Measurements from ENCODE around the gene RABGAP1L.

The RABGAP1L gene

GRCh38 chr1:174266476-174266875 is 107.2 kb downstream of the RABGAP1L start:
- Mint-ChIP-seq H3K27me3 (ENCODE audit: low read depth) (no peaks in the 10 kb centered on the region), H3K36me3 (ENCODE audit: low read depth) (no peaks in the 10 kb centered on the region), H3K27ac (no peak overlapping the region), H3K9me3 (no peaks in the 10 kb centered on the region), H3K4me1 (ENCODE audit: low read depth) (peaks cover 2% of the 10 kb centered on the region), H3K4me3 (no peak overlapping the region)

GRCh38 chr1:174266991-174267612 is 107.8 kb downstream of the RABGAP1L start:
- H3K4me3 Mint-ChIP-seq, result no peak overlapping the region
- H3K9me3 Mint-ChIP-seq, result no peaks in the 10 kb centered on the region
- H3K4me1 Mint-ChIP-seq (ENCODE audit: low read depth), result no peaks in the 10 kb centered on the region
- no peaks in the 10 kb centered on the region for H3K36me3 Mint-ChIP-seq (ENCODE audit: low read depth)
- H3K27me3 Mint-ChIP-seq (ENCODE audit: low read depth), result no peaks in the 10 kb centered on the region
- no peak overlapping the region for H3K27ac Mint-ChIP-seq

GRCh38 chr1:174269989-174270651 is 110.8 kb downstream of the RABGAP1L start:
- H3K4me3 Mint-ChIP-seq, result no peak overlapping the region
- H3K27me3 Mint-ChIP-seq (ENCODE audit: low read depth), result no peaks in the 10 kb centered on the region
- H3K27ac Mint-ChIP-seq, result no peak overlapping the region
- no peaks in the 10 kb centered on the region for H3K4me1 Mint-ChIP-seq (ENCODE audit: low read depth)
- H3K9me3 Mint-ChIP-seq, result no peaks in the 10 kb centered on the region
- H3K36me3 Mint-ChIP-seq (ENCODE audit: low read depth), result no peaks in the 10 kb centered on the region

- Mint-ChIP-seq H3K27me3 (ENCODE audit: low read depth) (no peaks in the 10 kb centered on the region), H3K36me3 (ENCODE audit: low read depth) (no peaks in the 10 kb centered on the region), H3K27ac (no peak overlapping the region)
Observed at GRCh38 chr1:174273190-174273589, 113.9 kb downstream of the RABGAP1L start.

GRCh38 chr1:174273776-174274175 is 114.5 kb downstream of the RABGAP1L start:
- no peak overlapping the region for H3K27ac Mint-ChIP-seq
- no peaks in the 10 kb centered on the region for H3K27me3 Mint-ChIP-seq (ENCODE audit: low read depth)
- no peaks in the 10 kb centered on the region for H3K9me3 Mint-ChIP-seq
- no peak overlapping the region for H3K4me3 Mint-ChIP-seq
- no peaks in the 10 kb centered on the region for H3K4me1 Mint-ChIP-seq (ENCODE audit: low read depth)
- H3K36me3 Mint-ChIP-seq (ENCODE audit: low read depth), result peaks cover 4% of the 10 kb centered on the region

More at GRCh38 chr1:174273190-174273589, 113.9 kb downstream of the RABGAP1L start:
- H3K4me1 Mint-ChIP-seq (ENCODE audit: low read depth), result no peaks in the 10 kb centered on the region
- no peaks in the 10 kb centered on the region for H3K9me3 Mint-ChIP-seq
- H3K4me3 Mint-ChIP-seq, result no peak overlapping the region

GRCh38 chr1:174274452-174274851 is 115.1 kb downstream of the RABGAP1L start:
- Mint-ChIP-seq H3K27me3 (ENCODE audit: low read depth) (no peaks in the 10 kb centered on the region), H3K4me1 (ENCODE audit: low read depth) (no peaks in the 10 kb centered on the region), H3K27ac (no peak overlapping the region), H3K36me3 (ENCODE audit: low read depth) (peaks cover 4% of the 10 kb centered on the region), H3K4me3 (no peak overlapping the region), H3K9me3 (no peaks in the 10 kb centered on the region)

- H3K36me3 Mint-ChIP-seq (ENCODE audit: low read depth), result peaks cover 6% of the 10 kb centered on the region
- no peak overlapping the region for H3K4me3 Mint-ChIP-seq
- no peaks in the 10 kb centered on the region for H3K4me1 Mint-ChIP-seq (ENCODE audit: low read depth)
- H3K27me3 Mint-ChIP-seq (ENCODE audit: low read depth), result no peaks in the 10 kb centered on the region
- no peak overlapping the region for H3K27ac Mint-ChIP-seq
- no peaks in the 10 kb centered on the region for H3K9me3 Mint-ChIP-seq
Observed at GRCh38 chr1:174274884-174275283, 115.6 kb downstream of the RABGAP1L start.

GRCh38 chr1:174276087-174276486 is 116.8 kb downstream of the RABGAP1L start:
- no peak overlapping the region for H3K27ac Mint-ChIP-seq
- no peaks in the 10 kb centered on the region for H3K9me3 Mint-ChIP-seq
- H3K27me3 Mint-ChIP-seq (ENCODE audit: low read depth), result no peaks in the 10 kb centered on the region
- no peaks in the 10 kb centered on the region for H3K4me1 Mint-ChIP-seq (ENCODE audit: low read depth)
- H3K4me3 Mint-ChIP-seq, result no peak overlapping the region
- H3K36me3 Mint-ChIP-seq (ENCODE audit: low read depth), result peaks cover 13% of the 10 kb centered on the region

- H3K36me3 Mint-ChIP-seq (ENCODE audit: low read depth), result peaks cover 50% of the 10 kb centered on the region
- no peak overlapping the region for H3K27ac Mint-ChIP-seq
- no peaks in the 10 kb centered on the region for H3K4me1 Mint-ChIP-seq (ENCODE audit: low read depth)
Observed at GRCh38 chr1:174284052-174284451, 124.7 kb downstream of the RABGAP1L start.

GRCh38 chr1:174286042-174286441 is 126.7 kb downstream of the RABGAP1L start:
- H3K4me1 Mint-ChIP-seq (ENCODE audit: low read depth), result no peaks in the 10 kb centered on the region
- H3K27me3 Mint-ChIP-seq (ENCODE audit: low read depth), result no peaks in the 10 kb centered on the region
- peaks cover 20% of the 10 kb centered on the region for H3K9me3 Mint-ChIP-seq
- H3K4me3 Mint-ChIP-seq, result no peak overlapping the region
- no peak overlapping the region for H3K27ac Mint-ChIP-seq
- H3K36me3 Mint-ChIP-seq (ENCODE audit: low read depth), result peaks cover 57% of the 10 kb centered on the region

More at GRCh38 chr1:174284052-174284451, 124.7 kb downstream of the RABGAP1L start:
- Mint-ChIP-seq H3K4me3 (no peak overlapping the region), H3K9me3 (peaks cover 12% of the 10 kb centered on the region), H3K27me3 (ENCODE audit: low read depth) (no peaks in the 10 kb centered on the region)

GRCh38 chr1:174289644-174290310 is 130.5 kb downstream of the RABGAP1L start:
- Mint-ChIP-seq H3K9me3 (peaks cover 25% of the 10 kb centered on the region), H3K4me3 (no peak overlapping the region), H3K27me3 (ENCODE audit: low read depth) (no peaks in the 10 kb centered on the region), H3K4me1 (ENCODE audit: low read depth) (no peaks in the 10 kb centered on the region), H3K27ac (no peak overlapping the region), H3K36me3 (ENCODE audit: low read depth) (peaks cover 55% of the 10 kb centered on the region)

GRCh38 chr1:174291059-174291458 is 131.7 kb downstream of the RABGAP1L start:
- Mint-ChIP-seq H3K36me3 (ENCODE audit: low read depth) (peaks cover 48% of the 10 kb centered on the region), H3K4me1 (ENCODE audit: low read depth) (no peaks in the 10 kb centered on the region), H3K9me3 (peaks cover 25% of the 10 kb centered on the region), H3K4me3 (no peak overlapping the region), H3K27me3 (ENCODE audit: low read depth) (no peaks in the 10 kb centered on the region), H3K27ac (no peak overlapping the region)

GRCh38 chr1:174296309-174296708 is 137.0 kb downstream of the RABGAP1L start:
- Mint-ChIP-seq H3K4me3 (no peak overlapping the region), H3K4me1 (ENCODE audit: low read depth) (no peaks in the 10 kb centered on the region), H3K9me3 (peaks cover 9% of the 10 kb centered on the region), H3K27ac (no peak overlapping the region), H3K27me3 (ENCODE audit: low read depth) (no peaks in the 10 kb centered on the region), H3K36me3 (ENCODE audit: low read depth) (peaks cover 13% of the 10 kb centered on the region)

GRCh38 chr1:174297351-174297750 is 138.0 kb downstream of the RABGAP1L start:
- Mint-ChIP-seq H3K4me3 (no peak overlapping the region), H3K36me3 (ENCODE audit: low read depth) (peaks cover 13% of the 10 kb centered on the region), H3K4me1 (ENCODE audit: low read depth) (no peaks in the 10 kb centered on the region), H3K27ac (no peak overlapping the region), H3K27me3 (ENCODE audit: low read depth) (no peaks in the 10 kb centered on the region), H3K9me3 (peaks cover 11% of the 10 kb centered on the region)

Measured in T-helper 1 cell treated with Interleukin-12 subunit alpha and Interleukin-12 subunit beta and Interleukin-4 antibody, amounts not matched to agents 30 μg/mL and 1 μg/mL, for 36 hours (primary cell).